ENCODE measurements around the gene MIP. TPM values are rescaled to one million over a fixed set of nuclear protein-coding genes. Genes with fewer than 3 reads are reported as not detected.

Gene MIP
- total and polyA plus RNA-seq, 2 of the 13 experiments (the other 11 are each of a cell fraction or from before 2014, with no cell fraction given) = not detected

GRCh38 chr12:56448860-56449621, 5.4 kb downstream of the MIP start, which contains the start of gene TIMELESS (continued):
- no peak for TF ChIP-seq ZNF552 (CRISPR knock-in tag; IDR thresholded peaks at IDR 0.05; ENCODE audit: borderline replicate concordance)
- no peak for TF ChIP-seq ZNF674 (CRISPR knock-in tag; IDR thresholded peaks at IDR 0.05; ENCODE audit: low read depth)
- no peak for TF ChIP-seq KDM1A (CRISPR knock-in tag; IDR thresholded peaks at IDR 0.05)
- TF ChIP-seq, protein P1, sequence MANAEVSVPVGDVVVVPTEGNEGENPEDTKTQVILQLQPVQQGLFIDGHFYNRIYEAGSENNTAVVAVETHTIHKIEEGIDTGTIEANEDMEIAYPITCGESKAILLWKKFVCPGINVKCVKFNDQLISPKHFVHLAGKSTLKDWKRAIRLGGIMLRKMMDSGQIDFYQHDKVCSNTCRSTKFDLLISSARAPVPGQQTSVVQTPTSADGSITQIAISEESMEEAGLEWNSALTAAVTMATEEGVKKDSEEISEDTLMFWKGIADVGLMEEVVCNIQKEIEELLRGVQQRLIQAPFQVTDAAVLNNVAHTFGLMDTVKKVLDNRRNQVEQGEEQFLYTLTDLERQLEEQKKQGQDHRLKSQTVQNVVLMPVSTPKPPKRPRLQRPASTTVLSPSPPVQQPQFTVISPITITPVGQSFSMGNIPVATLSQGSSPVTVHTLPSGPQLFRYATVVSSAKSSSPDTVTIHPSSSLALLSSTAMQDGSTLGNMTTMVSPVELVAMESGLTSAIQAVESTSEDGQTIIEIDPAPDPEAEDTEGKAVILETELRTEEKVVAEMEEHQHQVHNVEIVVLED (CRISPR knock-in tag; IDR thresholded peaks at IDR 0.05; ENCODE audit: borderline replicate concordance) = peak; percentile 64
- TF ChIP-seq ZNF577 (CRISPR knock-in tag; IDR thresholded peaks at IDR 0.05; ENCODE audit: borderline replicate concordance, low read depth) = no peak
- TF ChIP-seq HOXA9 (CRISPR knock-in tag; IDR thresholded peaks at IDR 0.05; ENCODE audit: borderline replicate concordance) = peak; percentile 60; the same call in 1 of the 2 replicates
- TF ChIP-seq ZNF597 (CRISPR knock-in tag; IDR thresholded peaks at IDR 0.05) = no peak
- TF ChIP-seq, protein P2, sequence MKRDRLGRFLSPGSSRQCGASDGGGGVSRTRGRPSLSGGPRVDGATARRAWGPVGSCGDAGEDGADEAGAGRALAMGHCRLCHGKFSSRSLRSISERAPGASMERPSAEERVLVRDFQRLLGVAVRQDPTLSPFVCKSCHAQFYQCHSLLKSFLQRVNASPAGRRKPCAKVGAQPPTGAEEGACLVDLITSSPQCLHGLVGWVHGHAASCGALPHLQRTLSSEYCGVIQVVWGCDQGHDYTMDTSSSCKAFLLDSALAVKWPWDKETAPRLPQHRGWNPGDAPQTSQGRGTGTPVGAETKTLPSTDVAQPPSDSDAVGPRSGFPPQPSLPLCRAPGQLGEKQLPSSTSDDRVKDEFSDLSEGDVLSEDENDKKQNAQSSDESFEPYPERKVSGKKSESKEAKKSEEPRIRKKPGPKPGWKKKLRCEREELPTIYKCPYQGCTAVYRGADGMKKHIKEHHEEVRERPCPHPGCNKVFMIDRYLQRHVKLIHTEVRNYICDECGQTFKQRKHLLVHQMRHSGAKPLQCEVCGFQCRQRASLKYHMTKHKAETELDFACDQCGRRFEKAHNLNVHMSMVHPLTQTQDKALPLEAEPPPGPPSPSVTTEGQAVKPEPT (CRISPR knock-in tag; IDR thresholded peaks at IDR 0.05; ENCODE audit: low read depth) = no peak
- TF ChIP-seq PHB2 (IDR thresholded peaks at IDR 0.05; ENCODE audit: partially characterized antibody) = no peak
- no peak for TF ChIP-seq NFKBIZ (CRISPR knock-in tag; IDR thresholded peaks at IDR 0.05)
- TF ChIP-seq, protein P3, sequence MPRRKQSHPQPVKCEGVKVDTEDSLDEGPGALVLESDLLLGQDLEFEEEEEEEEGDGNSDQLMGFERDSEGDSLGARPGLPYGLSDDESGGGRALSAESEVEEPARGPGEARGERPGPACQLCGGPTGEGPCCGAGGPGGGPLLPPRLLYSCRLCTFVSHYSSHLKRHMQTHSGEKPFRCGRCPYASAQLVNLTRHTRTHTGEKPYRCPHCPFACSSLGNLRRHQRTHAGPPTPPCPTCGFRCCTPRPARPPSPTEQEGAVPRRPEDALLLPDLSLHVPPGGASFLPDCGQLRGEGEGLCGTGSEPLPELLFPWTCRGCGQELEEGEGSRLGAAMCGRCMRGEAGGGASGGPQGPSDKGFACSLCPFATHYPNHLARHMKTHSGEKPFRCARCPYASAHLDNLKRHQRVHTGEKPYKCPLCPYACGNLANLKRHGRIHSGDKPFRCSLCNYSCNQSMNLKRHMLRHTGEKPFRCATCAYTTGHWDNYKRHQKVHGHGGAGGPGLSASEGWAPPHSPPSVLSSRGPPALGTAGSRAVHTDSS (CRISPR knock-in tag; conservative IDR thresholded peaks at IDR 0.05) = no peak
- no peak for TF ChIP-seq ZKSCAN1 (IDR thresholded peaks at IDR 0.05; ENCODE audit: low read length)
- TF ChIP-seq MTA1 (CRISPR knock-in tag; IDR thresholded peaks at IDR 0.05; ENCODE audit: borderline replicate concordance) = peak; percentile 47; the same call in 1 of the 2 replicates
- TF ChIP-seq TAF15 (IDR thresholded peaks at IDR 0.05; ENCODE audit: low read depth, low read length, poor library complexity, severe bottlenecking) = no peak
- TF ChIP-seq E2F2 (CRISPR knock-in tag; IDR thresholded peaks at IDR 0.05; ENCODE audit: borderline replicate concordance) = peak; percentile 95; the same call in 1 of the 2 replicates
- TF ChIP-seq SATB2 (CRISPR knock-in tag; IDR thresholded peaks at IDR 0.05) = no peak
- 0 out of 2 replicates have a peak, but pooled peaks have one; percentile 14 for TF ChIP-seq ZNF768 (CRISPR knock-in tag; IDR thresholded peaks at IDR 0.05)
- TF ChIP-seq, protein P4, sequence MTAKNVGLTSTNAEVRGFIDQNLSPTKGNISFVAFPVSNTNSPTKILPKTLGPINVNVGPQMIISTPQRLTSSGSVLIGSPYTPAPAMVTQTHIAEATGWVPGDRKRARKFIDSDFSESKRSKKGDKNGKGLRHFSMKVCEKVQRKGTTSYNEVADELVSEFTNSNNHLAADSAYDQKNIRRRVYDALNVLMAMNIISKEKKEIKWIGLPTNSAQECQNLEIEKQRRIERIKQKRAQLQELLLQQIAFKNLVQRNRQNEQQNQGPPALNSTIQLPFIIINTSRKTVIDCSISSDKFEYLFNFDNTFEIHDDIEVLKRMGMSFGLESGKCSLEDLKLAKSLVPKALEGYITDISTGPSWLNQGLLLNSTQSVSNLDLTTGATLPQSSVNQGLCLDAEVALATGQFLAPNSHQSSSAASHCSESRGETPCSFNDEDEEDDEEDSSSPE (CRISPR knock-in tag; IDR thresholded peaks at IDR 0.05) = peak; percentile 99

All from HepG2 (cell line).